Right lung (tissue), 5 donors: ENCODE data around the gene ASTN2. TPM values are rescaled to one million over a fixed set of nuclear protein-coding genes. Genes with fewer than 3 reads are reported as not detected.
"Not testable (repeated sequence)": the region's sequence is repeated elsewhere in the genome, so short reads cannot be mapped to it uniquely, and the experiment has no call there.

Experiments
- DNase-seq, 2 donors: peaks; one replicate each; pipeline ENCODE4 v3.0.0-alpha.2; 2013
- polyA plus RNA-seq, 5 donors: library from polyadenylated mRNA; unstranded; fragments of 120-200 nt; gene quantifications; one replicate each; pipeline versions ENCODE4 v1.2.1 to v1.2.3, GENCODE V29; 2013; ENCODE audit warnings: inconsistent platforms in 1 of 5, low replicate concordance in 1 of 5; ENCODE audit not compliant: insufficient read length in 5 of 5, insufficient read depth in 1 of 5

The ASTN2 gene
- polyA plus RNA-seq, 5 donors = 4.4 to 5.2 (median 4.8) TPM

DNA sequence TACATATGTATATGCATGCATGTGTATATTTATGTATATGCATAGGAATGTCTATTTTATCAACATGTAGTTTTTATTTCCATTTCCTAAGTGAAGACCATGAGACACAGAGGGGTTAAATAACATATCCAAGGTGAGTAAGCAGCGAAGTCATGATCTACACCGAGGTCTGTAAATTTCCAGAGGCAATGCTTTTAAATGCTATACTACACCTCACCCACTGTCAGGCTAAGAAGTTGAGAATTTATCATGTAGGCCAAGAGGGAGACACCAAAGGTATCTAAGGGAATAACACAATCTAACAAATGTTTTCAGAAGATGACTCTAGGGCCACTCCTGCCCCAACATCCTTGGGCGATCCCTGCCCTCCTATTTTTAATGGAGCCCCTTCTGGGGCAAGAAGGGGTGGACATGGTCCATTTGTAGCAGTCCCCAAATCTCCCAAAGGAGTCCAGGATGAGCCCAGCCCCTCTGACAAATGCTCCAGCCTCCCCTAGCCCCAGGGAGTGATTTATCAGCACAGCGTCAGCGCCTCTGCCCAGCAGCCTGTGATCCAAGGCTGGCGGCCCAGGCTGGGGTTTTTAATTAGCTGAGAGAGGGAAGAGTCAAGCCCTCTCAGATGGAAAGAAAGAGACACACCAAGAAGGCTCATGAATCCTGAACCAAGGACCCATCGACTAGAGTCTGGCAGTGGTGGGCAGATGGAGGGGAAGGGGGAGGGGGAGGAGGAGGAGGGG is 339.9 kb downstream of the ASTN2 start:
- DNase-seq = no peak

DNA sequence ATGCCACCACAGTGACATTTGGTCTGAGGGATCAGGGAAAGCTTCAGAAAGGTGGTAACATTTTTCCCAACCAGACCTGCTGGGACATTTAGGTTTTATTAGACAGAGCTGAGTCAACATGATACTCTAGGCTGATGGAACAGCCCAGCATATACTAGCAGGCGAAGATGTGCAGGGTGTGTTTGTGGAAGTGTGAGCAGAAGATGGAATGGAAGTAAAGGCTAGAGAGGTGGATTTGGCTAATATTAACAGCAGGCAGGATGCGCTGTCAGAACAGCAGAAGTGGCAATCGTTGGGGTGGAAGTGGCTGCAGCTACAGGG is 340.6 kb downstream of the ASTN2 start:
- DNase-seq = no peak

DNA sequence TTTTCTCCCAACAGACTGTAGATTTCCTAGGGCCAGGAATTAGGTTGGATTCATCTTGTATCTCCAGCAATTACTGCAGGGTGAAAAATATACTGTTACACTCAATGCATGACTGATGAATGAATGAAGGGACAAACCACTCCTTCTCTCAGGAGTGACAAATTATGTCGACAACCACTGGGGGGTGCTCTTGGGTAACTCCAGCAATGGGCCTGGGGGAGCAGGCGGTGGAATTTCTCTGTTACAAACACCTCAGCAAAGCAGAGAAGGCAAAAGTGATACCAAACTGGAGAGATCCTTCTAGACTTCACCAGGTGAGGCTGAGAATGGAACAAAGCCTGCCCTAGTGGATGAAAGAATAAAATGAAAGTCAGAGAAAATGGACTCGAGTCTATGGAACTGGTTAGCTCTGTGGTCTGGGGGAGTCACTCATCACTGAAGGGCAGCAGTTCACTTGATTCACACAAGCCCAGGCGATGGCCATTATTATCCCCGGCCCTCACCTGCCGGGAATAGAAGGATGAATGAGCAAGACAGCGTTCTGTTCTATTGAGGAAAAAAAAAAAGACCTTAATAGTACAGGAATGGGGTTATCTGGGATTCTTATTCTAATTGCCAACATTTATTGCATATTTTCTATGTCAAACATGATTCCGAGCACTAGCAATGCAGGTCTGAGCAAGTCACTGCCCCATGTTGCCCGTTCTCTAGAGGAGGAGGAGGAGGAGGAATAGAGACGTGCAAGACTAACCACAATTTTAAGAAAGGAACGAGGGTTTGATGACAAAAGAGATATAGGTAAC is 341.1 kb downstream of the ASTN2 start:
- no peak for DNase-seq

DNA sequence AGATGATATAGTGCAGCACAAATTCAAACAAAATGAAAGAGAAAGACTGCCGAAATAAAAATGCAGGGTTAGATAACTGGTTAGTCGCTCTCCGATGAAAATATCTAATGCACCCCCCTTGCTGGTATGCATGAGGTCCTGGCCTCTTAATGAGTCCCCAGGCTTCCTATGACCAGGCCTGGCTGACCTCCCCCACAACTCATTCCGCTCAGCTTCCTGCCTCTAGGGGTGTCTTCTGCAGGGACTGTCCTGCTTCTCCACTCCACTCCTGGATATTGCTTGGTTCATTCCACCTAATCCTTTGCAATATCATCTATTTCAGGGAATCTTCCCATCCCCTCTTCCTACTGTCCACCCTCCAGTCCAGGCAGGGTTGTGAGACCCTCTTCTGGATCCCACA is 341.8 kb downstream of the ASTN2 start:
- no peak for DNase-seq

DNA sequence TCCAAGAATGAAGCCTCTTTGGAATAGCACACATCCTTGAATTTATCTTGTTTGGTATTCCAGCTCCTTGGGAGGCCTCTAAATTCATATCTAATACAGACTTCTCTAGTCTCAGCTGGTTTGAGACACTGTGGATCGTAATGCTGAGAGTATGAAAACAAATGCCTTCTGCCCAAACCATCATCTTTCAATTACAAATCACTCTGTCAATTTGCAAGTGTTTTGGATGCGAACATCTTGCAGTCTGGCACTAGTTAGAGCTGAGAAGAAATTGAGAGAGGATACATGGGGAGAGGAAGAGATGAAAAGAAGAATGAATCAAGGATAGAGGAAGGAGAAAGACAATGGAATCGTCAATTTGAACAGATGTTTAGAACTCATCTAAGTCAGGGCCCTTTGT is 342.6 kb downstream of the ASTN2 start:
- no peak for DNase-seq

DNA sequence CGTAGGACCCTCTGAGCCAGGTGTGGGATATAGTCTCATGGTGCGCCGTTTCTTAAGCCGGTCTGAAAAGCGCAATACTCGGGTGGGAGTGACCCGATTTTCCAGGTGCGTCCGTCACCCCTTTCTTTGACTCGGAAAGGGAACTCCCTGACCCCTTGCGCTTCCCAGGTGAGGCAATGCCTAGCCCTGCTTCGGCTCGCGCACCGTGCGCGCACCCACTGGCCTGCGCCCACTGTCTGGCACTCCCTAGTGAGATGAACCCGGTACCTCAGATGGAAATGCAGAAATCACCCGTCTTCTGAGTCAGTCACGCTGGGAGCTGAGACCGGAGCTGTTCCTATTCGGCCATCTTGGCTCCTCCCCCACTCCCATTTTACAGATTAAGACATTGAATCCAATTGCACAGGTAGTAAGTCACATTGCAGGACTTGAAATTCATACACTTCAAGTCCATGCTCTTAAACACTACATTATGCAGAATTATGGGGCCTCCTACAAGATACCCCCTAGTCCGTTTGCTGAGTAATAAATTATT is 343.1 kb downstream of the ASTN2 start:
- not testable (repeated sequence) for DNase-seq

DNA sequence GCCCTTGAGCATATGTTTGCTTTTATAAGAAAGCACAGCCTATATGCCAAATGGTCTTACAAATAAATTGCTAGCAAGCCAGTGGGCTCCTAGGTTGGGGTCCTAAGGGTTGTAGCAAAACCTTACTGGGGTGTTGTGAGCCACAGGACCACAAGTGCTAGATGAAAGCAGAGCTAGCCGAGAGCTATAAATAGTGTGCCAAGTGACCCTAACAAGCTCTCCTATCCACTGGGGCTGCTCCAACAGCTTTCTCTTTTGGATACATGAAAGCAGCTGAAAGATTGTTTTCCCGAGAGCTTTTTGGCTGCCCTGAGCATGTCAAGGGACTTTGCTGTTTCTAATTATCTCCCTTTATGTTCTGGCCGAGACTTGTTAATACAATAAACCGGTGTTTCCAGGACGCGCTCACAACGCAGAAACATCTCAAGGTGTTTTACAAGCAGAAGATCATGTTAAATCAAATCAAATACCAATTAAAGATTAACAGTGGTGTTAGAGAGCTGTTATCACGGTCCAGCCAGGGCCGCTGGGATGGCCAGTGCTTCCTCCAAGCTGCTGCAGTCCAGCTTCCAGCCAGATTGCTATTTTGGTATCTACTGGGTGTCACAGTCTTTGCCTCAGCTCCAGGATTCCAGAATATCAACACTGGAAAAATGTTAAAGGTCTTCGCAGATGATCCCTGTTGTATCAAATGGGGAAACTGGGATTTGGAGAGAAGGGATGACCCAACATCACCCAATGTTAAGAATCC is 351.0 kb downstream of the ASTN2 start:
- DNase-seq = no peak

DNA sequence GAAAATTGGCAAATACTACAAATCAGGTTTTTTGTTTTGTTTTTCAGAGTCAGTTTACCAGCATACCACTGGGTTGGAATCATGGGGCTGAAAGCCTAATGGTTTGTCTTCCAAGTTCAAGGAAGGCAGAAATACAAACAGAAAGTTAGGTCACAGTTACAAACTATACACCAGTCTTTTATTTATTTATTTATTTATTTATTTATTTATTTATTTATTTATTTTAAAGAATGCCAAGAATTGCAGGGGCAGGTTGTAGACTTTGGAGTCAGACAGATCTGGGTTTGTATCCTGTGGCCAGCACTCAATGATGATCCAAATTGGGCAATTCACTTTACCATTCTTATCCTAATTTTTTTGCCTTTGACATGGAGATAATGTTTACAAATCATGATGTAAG is 353.9 kb downstream of the ASTN2 start:
- DNase-seq = no peak

DNA sequence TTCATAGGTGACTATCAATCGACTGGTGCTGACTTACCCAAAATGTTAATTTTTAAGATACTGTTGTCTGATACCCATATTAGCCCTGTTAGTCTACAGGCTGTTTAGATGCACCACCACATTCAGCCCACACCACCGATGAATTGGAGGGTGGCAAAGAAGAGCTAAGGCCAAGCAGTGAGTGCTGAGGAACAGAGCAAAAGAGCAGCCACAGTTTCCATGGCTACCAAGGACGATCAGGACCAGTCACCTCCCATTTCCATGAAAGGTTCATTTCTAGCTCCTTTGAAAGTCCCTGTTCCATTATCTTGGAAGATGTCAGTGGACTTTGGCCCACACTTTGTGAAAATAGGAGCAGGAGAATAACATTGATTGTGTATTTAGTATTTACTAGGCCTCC is 364.9 kb downstream of the ASTN2 start:
- no peak for DNase-seq

DNA sequence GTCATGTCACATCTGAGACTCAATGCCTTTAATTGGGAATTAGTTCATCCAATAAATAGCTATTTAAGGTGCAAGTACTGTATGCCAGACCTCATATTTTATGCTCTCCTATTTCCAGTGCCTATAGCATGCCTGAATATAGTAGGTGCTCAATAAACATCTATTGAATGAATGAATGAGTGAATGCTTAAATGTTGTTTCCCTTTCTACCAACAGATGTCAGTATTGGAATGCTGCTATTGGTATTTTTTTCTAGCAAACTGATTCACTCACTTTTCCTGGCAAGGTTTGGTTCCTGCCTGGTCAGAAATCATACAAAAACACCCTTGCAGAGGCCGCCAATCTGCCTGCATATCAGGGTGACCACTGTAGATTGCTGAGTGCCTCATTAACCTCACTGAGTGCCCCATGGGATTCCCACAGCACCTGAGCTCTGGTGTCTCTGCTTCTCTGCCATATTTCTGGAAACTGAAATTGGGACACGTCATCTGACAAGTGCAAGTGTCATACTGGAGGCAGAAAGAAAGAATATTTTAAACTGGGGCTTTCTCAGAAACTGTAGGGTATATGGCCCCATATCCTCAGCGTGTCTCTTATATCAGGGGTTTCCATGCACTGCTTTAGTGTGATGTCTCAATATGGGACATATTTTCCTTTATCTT is 368.1 kb downstream of the ASTN2 start:
- no peak for DNase-seq

DNA sequence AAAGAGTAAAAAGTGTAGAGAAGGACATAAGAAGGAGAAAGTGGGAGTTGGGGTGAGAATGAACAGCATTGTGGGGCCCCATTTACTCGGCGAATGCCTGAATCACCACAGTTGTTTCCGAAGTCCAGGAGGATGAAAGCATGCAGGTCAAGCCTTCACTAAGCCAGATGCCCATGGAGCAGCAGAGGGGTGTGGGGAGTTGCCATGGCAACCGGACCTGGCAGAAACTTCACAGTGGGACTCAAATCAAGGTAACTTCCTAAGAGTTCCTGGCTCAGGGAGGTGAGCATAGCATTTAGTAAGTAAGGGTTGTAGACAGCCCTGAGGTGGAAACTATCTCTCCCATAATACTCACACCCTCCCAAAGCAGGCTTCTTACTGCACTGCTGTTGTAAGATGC is 370.6 kb downstream of the ASTN2 start:
- no peak for DNase-seq

DNA sequence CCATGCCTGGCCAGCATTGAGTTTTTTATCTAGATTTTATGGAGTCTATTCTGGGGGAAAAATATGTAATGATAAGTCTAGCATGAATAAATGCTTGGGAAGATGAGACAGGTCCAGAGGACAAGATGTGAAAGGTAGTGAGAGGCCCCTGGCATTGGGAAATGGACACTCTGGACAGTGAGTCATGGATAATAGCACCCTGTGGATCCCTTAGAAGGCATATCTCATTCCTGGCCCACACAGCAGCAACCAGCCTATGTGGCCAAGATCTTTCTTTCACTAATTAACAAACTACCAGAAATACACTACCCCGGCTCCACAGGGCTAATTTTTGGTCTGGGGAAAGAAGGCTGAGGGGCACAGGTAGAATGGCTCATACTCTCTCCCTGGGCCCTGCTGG is 371.7 kb downstream of the ASTN2 start:
- DNase-seq = no peak

DNA sequence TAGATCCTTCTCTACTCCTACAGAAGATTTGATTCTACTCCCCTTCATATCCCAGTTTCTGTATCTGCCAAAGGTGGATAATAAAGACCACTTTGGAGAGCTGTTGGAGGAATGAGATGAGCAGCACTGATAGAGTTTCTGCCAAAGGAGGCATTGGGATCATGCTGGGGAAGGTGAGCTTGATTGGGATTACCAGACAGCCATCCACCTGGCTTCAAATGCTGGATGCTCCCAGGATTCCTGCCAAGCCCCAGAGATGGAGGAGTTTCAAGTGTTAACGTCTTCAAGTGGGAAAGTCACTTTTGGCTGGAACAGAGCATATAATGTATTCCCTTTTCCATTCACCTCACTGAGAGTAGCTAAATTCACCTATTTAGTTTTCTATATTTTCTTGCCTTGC is 379.3 kb downstream of the ASTN2 start:
- DNase-seq = no peak

DNA sequence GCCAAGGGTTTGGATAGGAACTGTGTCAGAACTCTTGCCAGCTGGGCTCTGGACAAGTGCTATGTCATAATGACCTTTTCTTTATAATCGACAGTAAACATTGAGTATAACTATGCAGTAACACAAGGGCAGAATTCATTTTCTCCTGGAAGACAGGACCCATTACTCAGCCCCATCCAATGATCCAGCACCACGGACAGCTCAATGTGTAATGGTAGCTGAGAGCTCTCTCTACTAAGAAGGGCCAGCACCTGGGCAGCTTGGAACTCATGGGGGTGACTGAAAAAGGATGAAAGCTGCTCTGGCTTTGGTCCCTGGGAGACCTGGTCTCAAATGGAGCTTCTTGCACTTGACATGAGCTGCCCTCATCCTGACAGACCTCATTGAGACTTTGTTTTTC is 380.0 kb downstream of the ASTN2 start:
- no peak for DNase-seq

DNA sequence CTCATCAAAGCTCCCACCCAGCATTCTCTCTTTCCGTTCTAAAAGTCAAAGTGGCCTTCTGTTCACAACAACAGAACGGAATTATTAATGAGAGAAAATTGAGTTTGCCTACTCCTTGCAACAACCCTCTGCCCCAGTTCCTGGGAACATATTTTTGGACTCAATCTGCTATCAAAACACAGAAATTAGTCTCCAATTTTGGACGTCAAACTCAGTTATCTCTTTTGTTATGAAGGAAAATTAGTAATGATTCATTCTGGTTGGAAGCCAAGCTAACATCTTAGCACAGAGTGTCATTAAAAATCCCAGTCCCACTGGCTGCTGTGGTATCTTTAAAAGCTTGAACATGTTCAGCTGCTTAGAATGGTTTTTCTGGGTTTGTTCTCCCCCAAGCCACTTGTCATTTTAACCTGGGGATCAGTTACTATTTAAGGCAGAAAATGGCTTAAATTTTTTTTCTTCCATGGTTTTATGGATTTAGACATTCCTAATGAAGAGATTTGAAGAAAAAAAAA is 384.5 kb downstream of the ASTN2 start:
- no peak for DNase-seq

DNA sequence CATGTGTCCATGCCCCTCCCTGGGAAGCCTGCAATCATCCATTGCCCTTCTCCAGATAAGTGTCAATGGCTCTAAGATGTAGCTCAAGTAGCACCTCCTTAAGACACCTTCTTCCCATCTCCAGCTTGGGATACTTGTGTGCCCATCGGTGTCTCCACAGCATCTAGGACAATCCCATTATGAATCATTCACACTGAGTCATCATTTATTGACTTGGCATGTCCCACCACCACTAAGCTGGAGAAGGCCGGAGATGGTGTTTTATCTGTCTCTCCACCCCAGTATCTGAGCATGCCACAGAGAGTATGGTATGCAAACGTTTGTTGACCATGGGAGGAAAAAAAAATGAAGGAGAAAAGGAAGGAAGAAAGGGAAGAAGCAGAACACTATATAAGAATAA is 385.5 kb downstream of the ASTN2 start:
- no peak for DNase-seq

DNA sequence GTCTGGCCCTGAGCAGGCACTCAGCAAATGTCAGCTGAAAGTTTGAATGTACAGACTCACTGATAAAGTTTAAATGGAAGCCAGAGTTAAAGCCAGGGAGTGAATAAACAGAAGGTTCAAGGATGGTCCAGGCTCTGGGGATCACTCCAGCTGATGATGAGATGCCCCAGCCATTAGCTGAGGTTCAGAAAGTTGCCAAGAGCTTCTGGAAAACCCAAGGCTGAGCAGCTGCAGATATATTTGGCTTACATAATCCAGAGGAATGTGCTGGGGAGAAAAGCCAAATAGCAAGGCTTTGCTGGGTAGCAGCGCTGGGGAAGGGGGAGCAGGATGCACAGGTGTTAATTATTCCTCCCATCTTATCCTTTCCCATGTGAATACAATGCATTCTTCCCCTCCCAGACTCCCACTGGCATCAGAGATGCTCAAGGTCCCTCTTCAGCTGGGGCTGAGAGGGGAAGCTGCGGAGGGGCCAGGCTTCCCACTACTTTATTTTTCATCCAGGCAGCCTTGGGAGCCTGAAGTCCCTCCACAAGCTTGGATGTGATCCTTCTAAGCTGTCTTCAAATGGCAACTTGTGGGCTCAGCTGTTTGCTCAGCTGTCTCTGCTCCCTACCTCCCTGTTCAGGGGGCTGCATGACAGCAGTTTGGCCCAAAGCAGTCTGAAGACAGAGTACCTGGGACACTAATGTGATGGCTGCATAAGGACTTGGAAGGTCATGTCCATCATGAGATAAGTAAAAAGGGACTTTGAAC is 386.6 kb downstream of the ASTN2 start:
- DNase-seq = no peak

DNA sequence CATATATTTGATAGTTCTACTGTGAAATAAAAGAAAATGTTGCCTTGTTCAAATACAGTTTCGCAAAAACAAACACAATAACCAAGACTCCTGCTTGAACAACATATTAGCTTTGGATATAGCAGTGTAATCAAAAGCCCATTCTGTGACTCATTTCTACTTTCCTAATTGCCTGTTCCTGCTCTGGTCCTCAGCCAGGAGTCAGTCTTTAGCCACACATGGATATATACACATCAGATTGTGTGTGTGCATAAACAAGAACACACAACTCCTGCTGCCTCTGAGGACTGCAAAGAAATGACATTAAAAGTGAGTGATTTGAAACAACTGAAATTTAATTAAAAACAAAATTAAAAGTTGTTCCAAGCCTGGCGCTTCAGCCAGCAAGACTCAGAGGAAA is 393.0 kb downstream of the ASTN2 start:
- DNase-seq = no peak

DNA sequence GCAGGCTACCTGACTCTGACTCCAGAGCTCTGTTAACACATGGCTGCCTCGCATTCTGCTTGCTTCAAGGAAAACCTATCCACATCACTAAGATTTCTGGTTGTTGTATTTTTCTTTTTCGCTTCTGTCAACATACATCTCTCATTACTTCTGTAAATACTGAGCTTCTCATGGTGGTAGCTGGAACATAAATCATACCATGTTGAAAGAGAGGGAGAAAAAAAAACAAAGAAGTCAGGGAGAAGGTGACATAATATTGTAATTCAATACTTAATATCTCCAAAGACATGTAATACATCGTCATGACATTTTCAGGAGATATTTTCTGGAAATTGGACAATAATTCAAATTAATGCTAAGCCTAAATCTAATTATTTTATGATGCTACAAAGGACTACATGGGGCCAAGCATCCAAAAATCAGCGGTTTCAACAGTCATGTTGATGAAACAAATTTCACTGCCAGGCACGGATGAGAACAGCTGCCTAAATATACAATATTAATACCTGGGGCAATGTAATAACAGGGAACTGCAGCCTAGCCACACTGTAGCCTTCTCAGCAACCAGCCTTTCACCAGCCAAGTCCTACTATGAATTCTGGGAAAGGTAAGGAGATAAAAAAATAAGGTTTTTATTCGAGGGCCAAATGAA is 395.8 kb downstream of the ASTN2 start:
- no peak for DNase-seq

DNA sequence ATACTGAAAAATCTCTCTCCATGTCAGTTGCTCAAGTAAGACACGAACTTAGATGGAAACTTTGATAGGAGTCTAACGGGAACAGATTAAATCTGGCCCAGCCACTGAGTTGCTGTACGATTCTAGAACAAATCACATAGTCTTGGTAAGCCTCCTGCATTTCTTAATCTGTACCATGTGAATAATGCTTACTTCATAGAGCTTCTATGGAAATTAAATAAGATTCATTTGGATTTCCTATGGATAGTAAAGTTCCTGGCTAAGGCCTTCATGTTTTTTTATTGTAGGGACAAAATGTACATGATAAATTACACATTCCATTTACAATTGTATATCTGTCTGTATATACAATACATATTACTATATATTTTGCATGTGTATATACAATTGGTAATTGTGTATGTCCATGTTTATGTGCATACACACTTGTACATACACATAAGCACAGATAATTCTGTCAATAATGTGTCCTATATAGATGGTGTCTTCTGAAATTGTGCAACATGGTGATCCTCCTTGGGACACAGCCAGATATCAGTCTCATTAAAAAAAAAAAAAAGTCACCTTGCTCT is 397.4 kb downstream of the ASTN2 start:
- DNase-seq = no peak
